8988T (cell line): ENCODE data around the gene PET117.
"Not testable (repeated sequence)": the region's sequence is repeated elsewhere in the genome, so short reads cannot be mapped to it uniquely, and the experiment has no call there.

ENCODE experiments used
- DNase-seq: peaks from one replicate; pipeline ENCODE4 v3.0.0; 2011

Gene PET117, protein sequence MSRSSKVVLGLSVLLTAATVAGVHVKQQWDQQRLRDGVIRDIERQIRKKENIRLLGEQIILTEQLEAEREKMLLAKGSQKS

DNA sequence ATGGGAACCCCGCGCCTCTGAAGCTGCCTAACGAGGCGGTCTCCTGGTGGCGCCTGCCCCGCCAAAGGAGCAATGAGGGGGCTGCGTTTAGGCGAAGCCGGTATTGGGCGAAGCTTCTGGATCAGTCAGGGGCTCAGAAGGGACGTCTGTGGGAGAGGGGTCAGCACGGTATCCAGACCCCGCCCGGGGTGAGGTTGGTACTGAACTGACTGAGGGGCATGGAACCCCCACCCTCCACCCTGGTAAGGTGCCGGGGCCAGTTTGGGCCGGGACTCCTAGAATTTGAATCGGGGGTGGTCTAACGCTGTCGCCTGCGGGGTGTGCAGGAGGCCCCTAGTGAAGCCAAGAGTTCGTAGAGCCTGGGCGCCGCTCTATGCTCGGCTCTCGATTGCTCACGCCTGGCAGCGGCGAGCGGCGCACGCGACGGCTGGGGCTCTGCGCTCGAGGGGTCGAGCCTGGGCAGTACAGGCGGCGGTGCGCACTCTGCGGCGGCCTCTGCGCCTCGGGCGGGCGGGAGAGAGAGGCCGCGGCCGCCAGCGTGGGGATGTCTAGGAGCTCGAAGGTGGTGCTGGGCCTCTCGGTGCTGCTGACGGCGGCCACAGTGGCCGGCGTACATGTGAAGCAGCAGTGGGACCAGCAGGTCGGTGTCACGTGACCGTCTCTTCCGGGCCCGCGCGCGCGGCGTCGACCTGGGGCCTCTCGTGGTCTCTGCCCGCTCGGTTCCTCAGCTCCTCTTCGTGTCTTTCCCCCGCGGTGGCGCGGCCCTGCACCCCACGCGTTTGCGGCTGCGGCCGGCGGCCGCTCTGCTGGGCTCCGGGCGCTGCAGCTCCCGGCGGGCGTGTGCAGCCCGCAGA is at the start of gene PET117, which contains the start of gene KAT14:
Gene PET117 (plus strand): TSS at position 452 of the 854 bp plus-strand sequence. CDS start 93 bp downstream, at position 545.
Gene KAT14 (plus strand): TSS at position 452 of the 854 bp plus-strand sequence. CDS start 4,798 bp downstream, outside the sequence.
- peak; percentile 60 for DNase-seq

DNA sequence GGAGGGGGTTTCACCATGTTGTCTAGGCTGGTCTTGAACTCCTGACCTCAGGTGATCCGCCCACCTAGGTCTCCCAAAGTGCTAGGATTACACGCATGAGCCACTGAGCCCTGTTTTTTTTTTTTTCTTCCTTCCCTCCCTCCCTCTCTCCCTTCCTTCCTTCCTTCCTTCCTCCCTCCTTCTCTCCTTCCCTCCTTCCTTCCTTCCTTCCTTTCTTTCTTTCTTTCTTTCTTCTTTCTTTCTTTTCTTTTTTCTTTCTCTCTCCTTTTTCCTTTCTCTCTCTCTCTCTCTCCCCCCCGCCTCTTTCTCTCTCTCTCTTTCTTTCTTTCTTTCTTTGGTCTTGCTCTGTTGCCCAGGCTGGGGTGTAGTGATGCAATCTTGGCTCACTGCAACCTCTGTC is 49.4 kb upstream of the PET117 start:
- DNase-seq = not testable (repeated sequence)

DNA sequence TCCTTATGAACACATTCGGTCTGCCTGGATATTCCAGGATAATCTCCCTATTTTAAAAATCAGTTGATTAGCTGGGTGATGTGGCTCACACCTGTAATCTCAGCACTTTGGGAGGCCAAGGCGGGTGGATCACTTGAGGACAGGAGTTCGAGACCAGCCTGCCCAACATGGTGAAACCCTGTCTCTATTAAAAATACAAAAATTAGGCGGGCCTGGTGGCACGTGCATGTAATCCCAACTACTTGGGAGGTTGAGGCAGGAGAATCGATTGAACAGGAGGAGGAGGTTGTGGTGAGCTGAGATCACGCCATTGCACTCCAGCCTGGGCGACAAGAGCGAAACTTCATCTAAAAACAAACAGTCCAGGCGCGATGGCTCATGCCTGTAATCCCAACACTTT is 48.8 kb upstream of the PET117 start:
- DNase-seq = not testable (repeated sequence)

DNA sequence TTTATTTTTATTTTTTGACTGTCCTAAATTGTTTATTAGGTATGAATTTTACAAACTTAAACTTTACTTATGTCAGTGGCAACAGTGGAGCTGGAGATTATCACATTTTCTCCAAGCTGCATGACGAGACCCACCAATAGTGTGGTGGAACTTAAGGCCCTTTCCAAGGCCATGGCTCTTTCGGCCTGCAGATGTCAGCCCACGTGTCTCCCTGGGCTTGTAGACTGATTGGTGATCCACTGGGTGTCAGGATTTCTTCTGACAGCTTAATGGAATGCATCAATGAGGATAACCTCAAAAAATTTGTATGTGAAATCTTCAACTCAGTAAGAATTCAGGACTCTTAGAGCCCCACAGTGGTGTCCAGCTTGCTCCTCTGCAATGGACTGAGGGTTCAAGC is 47.6 kb upstream of the PET117 start:
- no peak for DNase-seq

DNA sequence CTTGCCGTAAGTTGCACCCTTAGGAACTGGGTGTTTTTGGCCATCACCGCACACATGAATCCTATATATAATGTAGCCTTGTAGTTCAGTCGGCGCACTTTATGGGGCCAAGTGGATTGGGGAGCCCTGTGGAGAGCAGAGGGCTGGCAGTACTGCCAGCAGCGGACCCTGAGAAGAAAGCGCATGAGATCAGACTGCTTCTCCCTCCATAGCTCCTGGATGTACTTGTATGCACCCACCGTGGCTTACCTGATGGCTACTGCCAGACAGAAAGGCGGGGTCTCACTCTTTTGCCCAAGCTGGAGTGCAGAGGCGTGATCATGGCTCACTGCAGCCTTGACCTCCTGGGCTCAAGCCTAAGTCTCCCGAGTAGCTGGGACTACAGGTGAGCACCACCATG is 47.2 kb upstream of the PET117 start:
- no peak for DNase-seq

DNA sequence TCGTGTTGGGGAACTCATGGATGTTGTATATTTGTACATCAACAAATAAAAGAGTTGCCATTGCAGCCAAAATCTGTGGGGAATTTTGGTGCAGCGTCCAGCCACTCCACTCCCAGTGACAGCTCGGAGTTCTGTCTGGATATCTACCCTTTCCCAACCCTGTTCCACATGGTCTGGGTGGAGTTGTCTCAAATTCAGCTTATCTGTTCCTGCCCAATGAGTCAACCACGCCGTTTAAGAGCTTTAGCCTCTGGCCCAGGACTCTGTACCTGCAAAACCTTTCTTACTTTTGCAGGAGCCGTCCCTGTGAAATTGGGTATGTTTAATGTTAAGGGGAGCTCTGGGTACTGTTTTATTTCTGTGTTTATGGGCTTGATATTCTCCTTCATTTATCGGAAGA is 46.0 kb upstream of the PET117 start:
- DNase-seq = no peak

DNA sequence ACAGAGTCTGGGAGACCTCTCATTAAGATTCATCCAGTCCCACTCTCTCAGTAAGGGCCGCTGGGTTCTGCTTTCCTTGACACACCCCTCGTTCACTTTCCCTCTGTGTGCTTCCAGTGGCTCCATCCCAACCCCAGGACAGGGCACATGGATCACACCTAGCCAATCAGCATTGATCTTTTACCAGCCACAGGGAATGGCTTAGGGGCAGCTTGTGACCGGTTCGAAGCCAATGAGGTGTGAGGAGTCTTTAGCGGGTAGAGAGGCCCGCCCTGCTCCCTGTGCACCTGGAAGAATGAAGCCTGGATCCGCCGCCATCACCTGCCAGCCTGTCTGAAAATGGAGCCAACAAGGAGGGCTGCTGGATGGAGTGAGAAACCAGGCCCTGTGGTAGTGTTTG is 44.8 kb upstream of the PET117 start:
- no peak for DNase-seq

DNA sequence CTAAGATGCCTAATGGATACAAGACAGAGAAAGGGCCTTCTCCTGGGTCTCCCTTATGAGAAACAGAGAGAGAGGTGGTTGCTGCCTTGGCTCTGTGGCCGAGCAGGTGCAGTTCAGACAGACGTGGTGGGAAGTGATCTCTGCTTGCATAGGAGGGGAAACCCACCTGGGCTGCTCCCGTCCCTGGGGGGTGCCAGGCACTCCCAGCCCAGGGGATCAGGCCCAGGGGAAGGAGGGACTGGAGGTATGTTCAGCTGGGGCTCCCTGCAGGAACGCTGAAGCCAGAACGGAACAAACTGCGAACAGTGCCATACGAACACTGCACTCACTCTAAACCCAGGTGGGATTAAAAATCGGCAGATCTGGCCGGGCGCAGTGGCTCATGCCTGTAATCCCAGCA is 44.3 kb upstream of the PET117 start:
- DNase-seq = no peak

DNA sequence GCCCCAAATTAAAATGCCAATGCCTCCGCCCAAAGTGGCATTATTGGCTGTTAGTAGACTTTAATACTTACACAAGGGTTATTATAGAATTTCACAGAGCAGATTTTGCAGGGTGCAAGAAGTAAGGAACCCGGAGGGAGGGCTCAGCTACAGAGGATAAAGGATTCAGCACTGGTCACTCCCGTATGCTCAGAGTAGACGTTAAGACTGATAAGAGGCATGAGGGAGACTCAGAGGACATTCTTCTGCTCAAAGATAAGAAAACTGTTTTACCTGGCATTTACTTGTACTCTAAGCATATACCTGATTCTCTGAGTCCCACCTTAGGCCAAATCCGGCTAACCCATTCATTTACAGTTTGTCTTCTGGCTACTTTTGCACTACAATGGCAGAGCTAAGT is 43.5 kb upstream of the PET117 start:
- no peak for DNase-seq

DNA sequence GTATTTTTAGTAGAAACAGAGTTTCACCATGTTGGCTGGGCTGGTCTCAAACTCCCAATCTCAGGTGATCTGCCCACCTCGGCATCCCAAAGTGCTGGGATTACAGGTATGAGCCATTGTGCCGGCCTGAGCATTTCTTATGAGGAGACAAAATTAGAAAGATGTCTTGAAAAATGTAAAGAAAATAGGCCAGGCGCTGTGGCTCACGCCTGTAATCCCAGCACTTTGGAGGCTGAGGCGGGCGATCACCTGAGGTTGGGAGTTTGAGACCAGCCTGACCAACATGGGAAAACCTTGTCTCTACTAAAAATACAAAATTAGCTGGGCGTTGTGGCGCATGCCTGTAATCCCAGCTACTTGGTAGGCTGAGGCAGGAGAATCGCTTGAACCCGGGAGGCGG is 37.1 kb upstream of the PET117 start:
- not testable (repeated sequence) for DNase-seq

DNA sequence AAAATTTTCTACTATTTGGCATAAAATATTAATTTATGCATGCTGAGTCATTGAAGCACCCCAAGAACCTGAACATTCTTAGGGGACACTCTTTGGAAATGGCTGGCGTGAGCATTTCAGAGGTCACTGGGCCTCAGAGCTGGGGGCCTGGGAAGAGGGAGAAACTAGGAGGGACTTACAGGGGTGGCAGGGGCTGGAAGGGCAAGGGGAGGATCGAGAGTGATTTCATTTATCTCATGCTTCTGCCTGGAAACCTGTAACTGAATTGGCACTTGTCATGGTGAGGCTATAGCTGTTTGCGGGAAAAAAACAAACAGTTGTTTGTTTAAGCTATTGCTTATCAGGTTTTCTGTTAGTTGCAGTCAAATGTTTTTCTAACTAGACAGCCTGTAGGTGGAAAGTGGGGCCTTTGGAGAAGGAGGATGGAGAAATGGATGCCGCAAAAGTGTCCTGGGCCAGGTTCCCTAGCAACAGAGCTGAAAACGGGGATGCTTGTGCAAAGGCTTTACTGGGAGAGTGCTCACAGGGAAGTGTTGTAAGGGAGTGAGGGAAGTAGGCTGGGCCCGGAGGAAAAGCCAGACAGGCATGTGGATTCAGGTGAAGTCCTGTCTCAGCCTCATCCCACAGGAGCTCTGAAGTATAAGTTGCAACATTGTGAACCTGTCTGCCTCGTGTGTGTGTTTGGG is 36.4 kb upstream of the PET117 start:
- DNase-seq = no peak

DNA sequence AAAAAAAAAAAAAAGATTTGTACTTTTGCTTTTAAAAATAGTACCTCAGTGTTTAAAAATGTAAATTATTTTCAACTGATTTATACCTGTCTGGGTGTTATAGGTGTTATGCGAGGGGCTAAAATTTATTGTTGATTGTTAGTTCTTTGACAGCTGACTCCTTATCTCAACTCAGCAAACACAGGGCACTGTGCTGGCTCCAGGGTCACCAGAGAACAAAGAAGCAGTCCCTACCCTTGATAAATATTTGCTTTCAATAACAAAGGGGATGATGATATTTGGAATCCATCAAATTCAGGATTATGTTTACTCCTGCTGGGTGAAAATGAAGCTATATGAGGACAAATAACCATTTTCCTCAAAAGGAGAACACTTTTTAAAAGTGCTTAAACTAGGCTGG is 34.2 kb upstream of the PET117 start:
- DNase-seq = no peak

DNA sequence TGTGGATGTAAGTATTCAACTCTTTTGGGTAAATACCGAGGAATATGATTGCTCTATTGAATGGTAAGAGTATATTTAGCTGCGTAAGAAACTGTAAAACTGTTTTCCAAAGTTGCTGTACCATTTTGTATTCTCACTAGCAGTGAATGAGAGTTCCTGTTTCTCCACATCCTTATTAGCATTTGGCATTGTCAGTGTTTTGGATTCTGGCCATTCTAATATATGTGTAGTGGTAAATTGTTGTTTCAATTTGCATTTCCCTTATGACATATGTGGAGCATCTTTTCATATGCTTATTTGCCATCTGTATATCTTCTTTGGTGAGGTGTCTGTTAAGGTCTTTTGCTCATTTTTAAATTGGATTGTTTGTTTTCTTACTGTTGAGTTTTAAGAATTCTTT is 29.3 kb upstream of the PET117 start:
- DNase-seq = no peak

DNA sequence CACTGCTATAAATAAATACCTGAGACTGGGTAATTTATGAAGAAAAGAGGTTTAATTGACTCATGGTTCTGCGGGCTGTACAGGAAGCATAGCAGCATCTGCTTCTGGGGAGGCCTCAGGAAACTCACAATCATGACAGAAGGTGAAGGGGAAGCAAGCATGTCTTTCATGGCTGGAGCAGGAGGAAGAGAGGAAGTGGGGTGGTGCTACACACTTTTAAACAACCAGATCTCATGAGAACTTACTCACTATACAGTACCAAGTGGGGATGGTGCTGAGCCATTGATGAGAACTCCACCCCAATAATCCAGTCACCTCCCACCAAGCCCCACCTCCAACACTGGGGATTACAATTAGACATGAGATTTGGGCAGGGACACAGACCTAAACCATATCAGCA is 9.1 kb upstream of the PET117 start:
- not testable (repeated sequence) for DNase-seq

DNA sequence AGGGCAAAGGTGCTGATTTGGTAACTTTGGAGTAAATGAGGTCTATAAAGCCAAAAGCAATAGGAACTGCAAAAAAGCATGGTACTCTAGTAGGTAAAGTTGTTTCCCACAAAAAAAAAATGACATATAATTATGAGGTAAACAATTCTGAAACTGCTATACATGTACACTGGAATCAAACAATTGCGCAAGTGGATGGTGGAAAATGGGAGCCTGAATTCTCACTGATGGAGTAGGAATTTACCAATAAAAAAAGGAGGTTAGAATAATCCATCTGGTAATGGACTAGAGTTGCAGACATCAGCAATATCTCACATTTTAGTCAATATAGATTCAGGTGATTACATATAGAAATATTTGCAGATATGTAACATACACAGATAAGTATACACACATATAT is 5.0 kb upstream of the PET117 start:
- no peak for DNase-seq

DNA sequence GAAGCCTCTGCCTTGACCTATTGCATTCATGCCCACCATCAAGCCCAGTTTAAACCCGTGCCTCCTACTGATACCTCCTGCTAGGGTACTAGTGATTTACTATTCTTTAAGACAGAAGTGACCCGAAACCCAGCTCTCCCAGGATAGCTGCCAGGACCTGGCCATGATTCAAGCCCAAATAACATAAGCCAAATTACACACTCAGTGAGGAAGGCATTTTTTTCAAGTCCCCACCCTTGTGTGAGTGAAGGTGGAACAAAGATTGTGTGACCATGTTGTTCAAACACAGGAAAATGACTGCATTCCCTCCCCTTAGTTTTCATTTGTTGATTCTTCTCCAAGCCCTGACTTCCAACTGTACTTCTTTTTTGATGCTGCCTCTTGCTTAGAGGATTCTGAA is 3.7 kb upstream of the PET117 start:
- no peak for DNase-seq

DNA sequence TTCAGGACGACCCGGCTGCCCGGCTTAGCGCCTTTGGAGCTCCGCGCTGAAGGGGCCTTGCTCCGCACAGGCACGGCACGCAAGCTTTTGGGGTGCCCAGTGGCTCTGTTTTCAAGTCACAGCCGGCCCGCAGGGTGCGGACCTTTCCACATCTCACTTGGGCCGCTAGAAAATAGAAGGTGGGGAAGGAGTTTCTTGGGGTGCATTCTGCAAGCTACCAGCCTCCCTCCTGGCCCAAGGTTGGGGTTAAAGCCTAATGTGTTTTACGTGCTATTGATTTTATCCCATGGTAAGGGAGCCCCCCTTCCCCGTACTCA is 561 bp downstream of the PET117 start:
- no peak for DNase-seq

DNA sequence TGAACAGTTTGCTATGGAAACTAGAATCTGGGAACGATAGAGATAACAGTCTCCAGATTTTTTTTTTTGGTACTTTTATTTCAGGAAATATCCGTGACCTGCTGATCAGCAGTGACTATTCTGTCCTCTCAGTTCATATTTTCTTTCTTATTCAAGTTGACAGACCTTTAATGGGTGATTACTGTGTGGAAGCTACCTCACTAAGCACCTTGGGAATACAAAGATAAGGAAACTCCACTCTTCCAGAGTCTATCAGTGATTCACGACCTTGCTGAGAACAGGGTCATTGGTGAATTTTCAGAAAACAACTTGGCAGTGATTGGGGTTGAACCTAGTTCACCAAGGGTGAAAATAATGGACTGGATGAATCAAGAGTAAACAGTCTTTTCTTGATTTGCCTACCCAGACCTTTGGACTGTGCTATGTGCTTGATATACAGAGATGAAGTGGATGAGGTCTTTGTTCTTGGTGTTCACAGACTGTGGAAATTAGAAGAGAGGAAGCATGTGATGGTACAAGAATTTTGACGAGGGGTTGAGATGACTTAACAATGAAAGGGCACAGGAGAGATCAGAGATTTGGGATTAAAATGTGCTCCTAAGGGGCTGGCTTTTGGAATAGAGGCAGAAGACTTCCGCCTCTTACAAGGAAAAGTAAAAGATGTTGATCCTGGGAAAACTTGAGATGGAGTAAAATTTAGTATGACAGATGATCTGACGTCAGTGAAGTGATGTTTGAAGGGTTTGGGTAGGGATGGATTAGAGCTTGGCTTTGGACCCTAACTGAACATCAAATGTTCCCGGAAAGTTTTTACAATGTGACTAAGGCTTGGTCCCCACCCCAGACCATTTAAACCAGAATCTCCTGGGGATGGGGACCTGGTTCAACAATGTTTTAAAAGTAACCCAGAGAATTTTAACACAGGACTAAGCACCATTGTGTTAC is 1.2 kb downstream of the PET117 start:
- DNase-seq = no peak

DNA sequence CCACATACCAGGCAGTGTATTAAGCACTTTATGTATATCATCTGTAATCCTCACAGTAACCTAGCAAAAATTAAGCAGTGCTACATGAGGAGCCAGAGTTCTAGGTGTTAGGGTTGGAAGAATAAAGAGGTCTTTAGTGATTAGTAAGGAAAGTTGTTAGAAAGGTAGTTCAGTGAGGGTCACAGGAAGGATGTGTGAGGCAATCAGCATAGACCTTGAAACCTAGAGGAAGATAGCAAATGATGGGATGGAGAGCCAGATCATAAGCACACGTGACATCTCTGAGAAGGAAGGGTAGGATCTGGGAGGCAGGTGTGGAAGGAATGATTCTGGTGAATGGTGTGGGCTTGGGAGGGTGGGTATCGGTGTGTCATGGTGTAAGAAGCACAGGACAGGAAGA is 2.2 kb downstream of the PET117 start:
- DNase-seq = no peak

DNA sequence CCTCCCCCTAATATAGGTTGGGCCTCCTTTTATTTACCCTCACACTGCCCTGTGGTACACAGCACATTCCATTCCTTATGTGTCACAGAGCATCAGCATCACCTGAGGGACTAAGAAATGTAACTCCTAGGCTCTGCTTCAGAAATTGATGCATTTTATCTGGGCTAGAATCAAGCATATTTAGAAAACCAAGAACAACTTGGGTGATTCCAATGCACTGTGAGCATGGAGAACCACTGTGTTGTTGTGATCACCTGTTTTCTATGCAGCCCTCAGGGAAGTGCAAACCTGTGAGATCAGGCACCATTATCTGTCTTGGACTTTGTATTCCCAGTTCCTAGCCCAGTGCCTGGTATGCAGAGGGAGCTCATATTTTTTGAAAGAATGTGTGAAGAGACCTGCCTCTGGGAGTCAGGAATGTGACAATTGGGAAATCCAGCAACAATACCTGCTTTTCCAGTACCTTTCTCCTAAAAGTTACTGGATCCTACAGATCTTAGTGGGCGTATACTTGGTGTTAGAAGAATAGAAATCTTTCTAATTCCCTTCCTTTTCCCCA is 7.0 kb downstream of the PET117 start:
- DNase-seq = no peak

DNA sequence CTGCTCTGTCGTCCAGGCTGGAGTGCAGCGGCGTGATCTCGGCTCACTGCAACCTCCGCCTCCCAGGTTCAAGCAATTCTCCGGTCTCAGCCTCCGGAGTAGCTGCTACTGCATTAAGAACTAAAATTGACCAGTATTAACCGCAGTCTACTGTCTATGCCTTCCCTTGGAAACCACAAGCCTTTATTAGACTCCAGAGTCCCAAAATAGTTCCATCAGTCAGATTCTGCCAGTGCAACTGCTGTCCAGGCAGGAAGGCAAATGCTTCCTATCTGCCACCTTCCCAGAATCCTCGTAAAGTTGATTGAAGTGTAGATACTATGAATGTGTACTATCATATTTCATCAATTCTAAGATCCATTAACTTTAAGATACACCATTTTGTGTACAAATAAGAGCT is 16.7 kb downstream of the PET117 start:
- DNase-seq = no peak

DNA sequence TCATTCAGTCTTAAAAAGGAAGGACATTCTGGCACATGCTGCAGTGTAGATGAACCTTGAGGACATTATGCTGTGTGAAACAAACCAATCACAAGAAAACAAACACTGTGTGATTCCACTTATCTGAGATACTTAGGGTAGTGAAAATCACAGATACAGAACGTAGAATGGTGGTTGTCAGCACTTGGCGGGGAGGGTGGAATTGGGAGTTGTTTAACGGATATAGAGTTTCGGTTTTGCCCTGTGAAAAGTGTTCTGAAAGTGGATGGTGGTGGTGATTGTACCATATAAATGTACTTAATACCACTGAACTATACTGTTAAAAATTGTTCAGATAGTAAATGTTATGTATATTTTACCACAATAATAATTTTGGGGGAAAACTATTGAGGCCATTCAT is 18.4 kb downstream of the PET117 start:
- DNase-seq = no peak

DNA sequence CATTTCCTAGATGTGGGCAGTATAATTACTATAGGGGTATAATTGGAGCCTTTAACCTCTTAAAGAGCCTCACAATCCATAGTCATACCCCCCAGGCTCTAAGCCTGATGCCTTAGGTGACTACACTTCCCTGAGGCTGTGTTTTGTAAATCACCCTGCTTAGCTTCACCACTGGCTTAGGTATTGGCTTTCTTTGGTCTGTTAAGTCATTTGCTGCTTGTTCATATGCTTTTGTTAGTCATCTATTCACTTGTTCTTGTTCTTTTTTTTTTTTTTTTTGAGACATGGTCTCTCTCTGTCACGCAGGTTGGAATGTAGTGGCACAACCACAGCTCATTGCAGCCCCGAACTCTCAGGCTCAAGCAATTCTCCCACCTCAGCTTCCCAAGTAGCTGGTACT is 26.7 kb downstream of the PET117 start:
- DNase-seq = no peak
